OCI-LY3 (cell line): ENCODE measurements around the gene SPRY4.

ENCODE experiments used
- H2AFZ ChIP-seq: fragments of 200-600, 300-600 bp; shearing (Covaris generic); 2 replicates; pipeline ENCODE4 v1.6.0; 2014; ENCODE audit warnings: antibody characterized with exemption, low read depth, low read length
- H3K27ac ChIP-seq: fragments of 200-600, 300-600 bp; sonication (generic); 2 replicates; pipeline ENCODE4 v1.5.1; 2014; ENCODE audit warnings: mild to moderate bottlenecking, low read length, moderate library complexity, mixed read lengths
- H3K27me3 ChIP-seq: fragments of 200-600, 300-600 bp; sonication (generic); 2 replicates; pipeline ENCODE4 v1.6.1; 2014; ENCODE audit warnings: low read depth, low read length, mixed read lengths
- H3K36me3 ChIP-seq: fragments of 200-600, 300-600 bp; sonication (generic); replicated peaks from 2 replicates; pipeline ENCODE3; 2014; ENCODE audit warnings: low read depth, low read length, mixed read lengths
- H3K4me1 ChIP-seq: fragments of 300-600, 200-600 bp; sonication (generic); 2 replicates; pipeline ENCODE4 v1.6.1; 2014; ENCODE audit warnings: low read length, mixed read lengths
- H3K4me2 ChIP-seq: fragments of 200-600, 300-600 bp; sonication (generic); 2 replicates; pipeline ENCODE4 v1.6.1; 2014; ENCODE audit warnings: low read length, mixed read lengths
- H3K4me3 ChIP-seq: fragments of 300-600, 200-600 bp; sonication (generic); 2 replicates; pipeline ENCODE4 v1.5.1; 2014; ENCODE audit warnings: antibody characterized with exemption, mild to moderate bottlenecking, low read length, moderate library complexity
- H3K79me2 ChIP-seq: fragments of 300-600, 200-600 bp; shearing (Covaris generic); 2 replicates; pipeline ENCODE4 v1.6.1; 2014; ENCODE audit warnings: mild to moderate bottlenecking, low read length, mixed read lengths
- H3K9ac ChIP-seq: fragments of 300-600, 200-600 bp; shearing (Covaris generic); 2 replicates; pipeline ENCODE4 v1.6.0; 2014; ENCODE audit warnings: mild to moderate bottlenecking, low read length, moderate library complexity
- H3K9me3 ChIP-seq: fragments of 200-600, 300-600 bp; shearing (Covaris generic); 2 replicates; pipeline ENCODE4 v1.6.1; 2014; ENCODE audit warnings: low read length, mixed read lengths; ENCODE audit not compliant: insufficient read depth
- H4K20me1 ChIP-seq: fragments of 200-600, 300-600 bp; sonication (generic); 2 replicates; pipeline ENCODE4 v1.6.1; 2016; ENCODE audit warnings: low read length, mixed read lengths; ENCODE audit not compliant: insufficient read depth
- EZH2phosphoT487 ChIP-seq: fragments of 200-600 bp; shearing (Covaris generic); IDR thresholded peaks from 2 replicates; pipeline ENCODE4 v1.6.1; 2018; ENCODE audit warnings: antibody characterized with exemption, mixed run types, low read depth
- TF ChIP-seq, protein P1 (sequence below): fragments of 200-600, 300-600 bp; sonication (generic); IDR thresholded peaks from 2 replicates; pipeline ENCODE4 v1.5.1; 2014; ENCODE audit warnings: antibody characterized with exemption, low read length, low read depth

The SPRY4 gene

DNA sequence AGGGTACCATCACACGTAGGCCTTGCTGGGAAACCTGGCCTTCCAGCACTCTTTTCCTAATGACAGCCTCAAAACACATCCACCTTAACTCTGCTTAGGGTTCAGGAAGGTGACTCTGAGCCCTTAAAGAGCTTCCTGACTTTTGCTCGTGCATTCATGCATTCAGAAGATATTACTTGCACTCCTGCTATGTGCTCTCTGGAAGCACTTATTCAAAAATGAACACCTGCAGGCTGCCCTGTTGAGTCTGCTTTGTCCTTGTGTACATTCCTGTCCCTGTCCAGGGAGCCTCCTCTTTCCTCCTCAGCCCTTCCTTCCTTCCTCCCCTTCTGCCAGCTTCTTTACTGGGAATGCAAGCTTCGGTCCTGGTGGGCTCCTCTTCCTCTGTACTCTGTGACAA lies 61.5 kb downstream of the SPRY4 start:
- H3K36me3 ChIP-seq: no peaks in the 10 kb centered on the region
- no peak overlapping the region for H3K9ac ChIP-seq
- H3K4me1 ChIP-seq: no peaks in the 10 kb centered on the region
- no peaks in the 10 kb centered on the region for H3K27me3 ChIP-seq
- no peak overlapping the region for H3K4me2 ChIP-seq
- H2AFZ ChIP-seq: no peak overlapping the region
- no peaks in the 10 kb centered on the region for H3K9me3 ChIP-seq
- TF ChIP-seq EZH2phosphoT487: no peak
- TF ChIP-seq, protein P1, sequence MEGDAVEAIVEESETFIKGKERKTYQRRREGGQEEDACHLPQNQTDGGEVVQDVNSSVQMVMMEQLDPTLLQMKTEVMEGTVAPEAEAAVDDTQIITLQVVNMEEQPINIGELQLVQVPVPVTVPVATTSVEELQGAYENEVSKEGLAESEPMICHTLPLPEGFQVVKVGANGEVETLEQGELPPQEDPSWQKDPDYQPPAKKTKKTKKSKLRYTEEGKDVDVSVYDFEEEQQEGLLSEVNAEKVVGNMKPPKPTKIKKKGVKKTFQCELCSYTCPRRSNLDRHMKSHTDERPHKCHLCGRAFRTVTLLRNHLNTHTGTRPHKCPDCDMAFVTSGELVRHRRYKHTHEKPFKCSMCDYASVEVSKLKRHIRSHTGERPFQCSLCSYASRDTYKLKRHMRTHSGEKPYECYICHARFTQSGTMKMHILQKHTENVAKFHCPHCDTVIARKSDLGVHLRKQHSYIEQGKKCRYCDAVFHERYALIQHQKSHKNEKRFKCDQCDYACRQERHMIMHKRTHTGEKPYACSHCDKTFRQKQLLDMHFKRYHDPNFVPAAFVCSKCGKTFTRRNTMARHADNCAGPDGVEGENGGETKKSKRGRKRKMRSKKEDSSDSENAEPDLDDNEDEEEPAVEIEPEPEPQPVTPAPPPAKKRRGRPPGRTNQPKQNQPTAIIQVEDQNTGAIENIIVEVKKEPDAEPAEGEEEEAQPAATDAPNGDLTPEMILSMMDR: no peak
- H3K27ac ChIP-seq: no peak overlapping the region
- H3K79me2 ChIP-seq: no peaks in the 10 kb centered on the region
- no peaks in the 10 kb centered on the region for H4K20me1 ChIP-seq
- no peak overlapping the region for H3K4me3 ChIP-seq

DNA sequence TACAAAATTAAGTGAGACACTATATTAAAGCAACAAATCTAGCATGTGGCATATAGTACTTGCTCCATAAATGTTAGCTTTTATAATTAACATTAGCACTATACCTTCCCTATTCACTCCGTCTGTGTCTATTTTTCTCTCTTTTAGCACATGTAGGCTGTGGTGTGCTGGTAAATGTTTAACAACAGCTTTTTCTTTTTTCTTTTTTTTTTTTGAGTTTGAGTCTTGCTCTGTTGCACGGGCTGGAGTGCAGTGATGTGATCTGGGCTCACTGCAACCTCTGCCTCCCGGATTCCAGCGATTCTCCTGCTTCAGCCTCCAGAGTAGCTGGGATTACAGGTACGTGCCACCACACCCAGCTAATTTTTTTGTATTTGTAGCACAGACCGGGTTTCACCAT lies 62.1 kb downstream of the SPRY4 start:
- Histone ChIP-seq H4K20me1 (no peaks in the 10 kb centered on the region), H3K9ac (no peak overlapping the region), H3K36me3 (no peaks in the 10 kb centered on the region), H3K4me1 (no peaks in the 10 kb centered on the region), H3K27ac (no peak overlapping the region), H3K4me2 (no peak overlapping the region), H2AFZ (no peak overlapping the region), H3K27me3 (no peaks in the 10 kb centered on the region), H3K79me2 (no peaks in the 10 kb centered on the region), H3K9me3 (no peaks in the 10 kb centered on the region), H3K4me3 (no peak overlapping the region)
- TF ChIP-seq EZH2phosphoT487: no peak
- TF ChIP-seq, protein P1: no peak
